Tibial artery (tissue), 4 donors: ENCODE measurements around the gene PROB1.

ENCODE experiments used
- DNase-seq, 2 donors: peaks; one replicate each; pipeline ENCODE4 v3.0.0-alpha.2; 2019
- H3K27ac ChIP-seq, 2 donors: fragments of 200-600 bp; sonication (generic) in 1 of 2; 1 replicate in 1 of 2; 2 replicates in 1 of 2; pipeline ENCODE4 v1.5.1; 2018 to 2019; ENCODE audit warnings: mild to moderate bottlenecking in 1 of 2
- H3K27me3 ChIP-seq, 2 donors: fragments of 200-600 bp; sonication (generic) in 1 of 2; one replicate each; pipeline versions ENCODE4 v1.5.1 to v1.6.0; 2016 to 2019
- H3K36me3 ChIP-seq, 3 donors: fragments of 200-600 bp; sonication (generic) in 2 of 3; one replicate each; pipeline ENCODE4 v1.5.1; 2016 to 2019; ENCODE audit warnings: mild to moderate bottlenecking in 2 of 3
- H3K4me1 ChIP-seq, 4 donors: fragments of 200-600 bp; sonication (generic) in 2 of 4; 1 replicate in 3 of 4; 2 replicates in 1 of 4; pipeline ENCODE4 v1.5.1; 2016 to 2019
- H3K4me3 ChIP-seq, 2 donors: fragments of 200-600 bp; sonication (generic) in 1 of 2; 1 replicate in 1 of 2; 2 replicates in 1 of 2; pipeline ENCODE4 v1.5.1; 2018 to 2019; ENCODE audit warnings: mild to moderate bottlenecking in 2 of 2
- H3K9me3 ChIP-seq, 3 donors: fragments of 200-600 bp; sonication (generic) in 1 of 3; one replicate each; pipeline ENCODE4 v1.5.1; 2016 to 2019
- intact Hi-C: fragments of 100-400 bp; cut with DNase I; formaldehyde crosslinking; loops from one replicate; pipeline ENCODE4 v1.15.0; 2023; ENCODE audit warnings: low total_unique reads
- TF ChIP-seq, protein P1 (sequence below), 2 experiments: fragments of 200-600 bp in 1 of 2; fragments of 450-650 bp in 1 of 2; IDR thresholded peaks; one replicate each; pipeline ENCODE4 v1.5.1; 2017 to 2019; ENCODE audit warnings: antibody characterized with exemption in 2 of 2, mild to moderate bottlenecking in 1 of 2, moderate library complexity in 1 of 2

Gene PROB1

DNA sequence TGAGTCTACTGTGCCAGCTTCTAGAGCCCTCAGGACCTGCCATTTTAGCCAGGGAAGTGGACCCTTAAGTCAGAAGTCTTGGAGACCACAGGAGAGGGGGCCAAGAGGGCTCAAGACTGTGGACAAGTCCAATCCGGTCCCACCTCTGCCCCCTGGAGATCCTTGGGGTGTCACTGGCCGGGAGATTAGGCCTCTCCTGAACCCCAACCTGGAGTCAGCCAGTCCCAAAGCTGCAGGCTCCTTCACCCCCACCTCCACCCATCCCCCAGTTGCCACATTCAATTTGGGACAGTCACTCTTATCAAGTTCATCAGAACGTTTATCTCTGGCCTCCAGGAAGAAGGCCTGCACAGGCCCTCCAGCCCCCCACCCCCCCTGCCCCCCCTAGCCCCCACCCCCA, 12.1 kb downstream of the PROB1 start:
- H3K4me3 ChIP-seq, result no peak overlapping the region
- peaks cover 0 to 7% (median 0%) of the 10 kb centered on the region in 3 donors for H3K36me3 ChIP-seq
- peak in 1 of 2 donors; percentile 53 for DNase-seq
- peaks cover 0 to 13% (median 5%) of the 10 kb centered on the region in 4 donors for H3K4me1 ChIP-seq
- no peaks in the 10 kb centered on the region for H3K27me3 ChIP-seq
- intact Hi-C loops, result no loop called here
- H3K27ac ChIP-seq, result no peak overlapping the region
- H3K9me3 ChIP-seq, result no peaks in the 10 kb centered on the region
- TF ChIP-seq, protein P1, sequence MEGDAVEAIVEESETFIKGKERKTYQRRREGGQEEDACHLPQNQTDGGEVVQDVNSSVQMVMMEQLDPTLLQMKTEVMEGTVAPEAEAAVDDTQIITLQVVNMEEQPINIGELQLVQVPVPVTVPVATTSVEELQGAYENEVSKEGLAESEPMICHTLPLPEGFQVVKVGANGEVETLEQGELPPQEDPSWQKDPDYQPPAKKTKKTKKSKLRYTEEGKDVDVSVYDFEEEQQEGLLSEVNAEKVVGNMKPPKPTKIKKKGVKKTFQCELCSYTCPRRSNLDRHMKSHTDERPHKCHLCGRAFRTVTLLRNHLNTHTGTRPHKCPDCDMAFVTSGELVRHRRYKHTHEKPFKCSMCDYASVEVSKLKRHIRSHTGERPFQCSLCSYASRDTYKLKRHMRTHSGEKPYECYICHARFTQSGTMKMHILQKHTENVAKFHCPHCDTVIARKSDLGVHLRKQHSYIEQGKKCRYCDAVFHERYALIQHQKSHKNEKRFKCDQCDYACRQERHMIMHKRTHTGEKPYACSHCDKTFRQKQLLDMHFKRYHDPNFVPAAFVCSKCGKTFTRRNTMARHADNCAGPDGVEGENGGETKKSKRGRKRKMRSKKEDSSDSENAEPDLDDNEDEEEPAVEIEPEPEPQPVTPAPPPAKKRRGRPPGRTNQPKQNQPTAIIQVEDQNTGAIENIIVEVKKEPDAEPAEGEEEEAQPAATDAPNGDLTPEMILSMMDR (IDR thresholded peaks at IDR 0.05), result no peak

- peaks cover 0 to 8% (median 0%) of the 10 kb centered on the region in 3 donors for H3K36me3 ChIP-seq
- H3K27me3 ChIP-seq, result no peaks in the 10 kb centered on the region
- no peaks in the 10 kb centered on the region for H3K9me3 ChIP-seq
- H3K4me1 ChIP-seq, result peaks cover 0 to 13% (median 5%) of the 10 kb centered on the region in 4 donors
- no peak overlapping the region for H3K4me3 ChIP-seq
- intact Hi-C loops, result no loop called here
- no peak overlapping the region for H3K27ac ChIP-seq
- peak in 1 of 2 donors; percentile 60 for DNase-seq
- TF ChIP-seq, protein P1 (IDR thresholded peaks at IDR 0.05), result no peak
Measured at GRCh38 chr5:139381837-139382761, 12.8 kb downstream of the PROB1 start.

DNA sequence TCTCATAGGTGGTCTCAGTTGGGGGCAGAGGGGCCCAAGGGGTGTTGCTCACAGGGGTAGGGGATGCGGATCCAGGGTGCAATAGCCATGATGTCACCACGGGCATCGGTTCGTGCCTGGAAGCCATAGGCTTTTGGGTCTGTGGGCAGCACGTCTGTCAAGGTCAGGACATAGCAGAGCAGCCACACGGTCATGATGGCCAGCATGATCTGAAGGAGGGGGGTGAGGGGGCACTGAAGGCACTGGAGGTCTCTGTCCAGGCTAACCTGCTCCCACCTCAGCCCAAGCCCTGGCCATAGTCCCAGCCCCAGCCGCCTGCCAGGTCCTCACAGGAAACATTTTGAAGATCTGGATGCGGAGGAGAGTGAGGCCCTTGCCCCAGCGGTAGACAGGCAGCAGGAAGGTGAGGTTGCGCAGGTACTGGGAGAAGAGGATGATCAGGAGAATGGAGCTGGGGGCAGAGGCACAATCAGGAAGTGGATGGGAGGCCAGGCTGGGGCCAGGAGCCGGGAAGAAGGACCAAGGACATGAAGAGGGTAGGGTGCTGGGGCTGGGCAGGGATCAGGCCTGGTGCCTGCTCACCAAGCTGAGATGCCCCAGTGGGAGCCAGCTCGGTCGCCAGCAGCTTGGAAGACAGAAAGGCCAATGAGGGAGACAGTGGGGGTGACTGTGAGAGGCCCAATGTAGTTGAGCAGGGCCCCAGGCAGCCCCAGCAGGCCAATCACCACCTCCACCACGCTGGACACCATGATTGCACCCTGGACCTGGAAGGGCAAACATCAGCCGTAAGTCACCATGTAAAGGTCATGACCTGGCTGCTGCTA, 15.1 kb downstream of the PROB1 start:
- Histone ChIP-seq H3K36me3 (peaks cover 0 to 16% (median 0%) of the 10 kb centered on the region in 3 donors), H3K27ac (no peak overlapping the region), H3K4me3 (no peak overlapping the region), H3K4me1 (peaks cover 0 to 8% (median 4%) of the 10 kb centered on the region in 4 donors), H3K27me3 (no peaks in the 10 kb centered on the region), H3K9me3 (no peaks in the 10 kb centered on the region)
- TF ChIP-seq, protein P1 (IDR thresholded peaks at IDR 0.05), result no peak
- intact Hi-C loops, result no loop called here
- peak in 1 of 2 donors; percentile 52 for DNase-seq

DNA sequence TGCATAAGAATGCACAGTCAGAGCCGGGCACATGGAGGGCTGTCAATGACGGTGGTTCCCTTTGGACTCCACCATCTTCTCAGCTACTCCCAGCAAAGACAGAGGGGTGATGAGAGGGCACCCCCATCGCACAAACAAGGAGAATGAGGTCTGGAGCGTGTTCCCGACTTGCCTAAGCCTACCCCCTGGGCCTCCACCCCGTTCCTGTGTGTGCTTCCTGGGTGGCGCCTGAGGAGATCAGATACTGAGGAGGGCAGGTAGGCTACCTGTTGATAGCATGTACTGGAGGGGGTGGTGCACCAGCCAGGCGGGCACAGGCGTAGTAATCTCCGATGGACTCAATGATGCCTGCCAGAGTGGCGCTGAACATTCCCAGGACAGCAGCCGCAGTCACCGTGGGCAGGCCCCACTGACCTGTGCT, 16.0 kb downstream of the PROB1 start:
- TF ChIP-seq, protein P1 (IDR thresholded peaks at IDR 0.05), result no peak
- no peak for DNase-seq
- no peak overlapping the region for H3K27ac ChIP-seq
- intact Hi-C loops, result no loop called here
- peaks cover 0 to 2% (median 0%) of the 10 kb centered on the region in 4 donors for H3K4me1 ChIP-seq
- H3K36me3 ChIP-seq, result peaks cover 0 to 21% (median 0%) of the 10 kb centered on the region in 3 donors
- no peaks in the 10 kb centered on the region for H3K9me3 ChIP-seq
- no peak overlapping the region for H3K4me3 ChIP-seq
- H3K27me3 ChIP-seq, result no peaks in the 10 kb centered on the region

- H3K27ac ChIP-seq, result no peak overlapping the region
- no peak overlapping the region for H3K4me3 ChIP-seq
- no peak for DNase-seq
- TF ChIP-seq, protein P1 (IDR thresholded peaks at IDR 0.05), result no peak
- H3K36me3 ChIP-seq, result peaks cover under 1 to 21% (median 6%) of the 10 kb centered on the region in 3 donors
- H3K4me1 ChIP-seq, result peaks cover 0 to 9% (median 2%) of the 10 kb centered on the region in 4 donors
- H3K27me3 ChIP-seq, result no peaks in the 10 kb centered on the region
- intact Hi-C loops, result no loop called here
- H3K9me3 ChIP-seq, result no peaks in the 10 kb centered on the region
Measured at GRCh38 chr5:139378101-139378825, 16.6 kb downstream of the PROB1 start.
